Fibroblast of lung (primary cell): ENCODE results near the gene BAZ2B. TPM values are rescaled to one million over a fixed set of nuclear protein-coding genes. Genes with fewer than 3 reads are reported as not detected.

Experiments used
- DNase-seq, 2 donors: peaks; one replicate each; pipeline versions ENCODE4 v3.0.0 to v3.0.0-alpha.2; 2010; ENCODE audit warnings: low read depth in 2 of 2
- H2AFZ ChIP-seq: 2 replicates; pipeline ENCODE4 v1.5.1; 2012; ENCODE audit warnings: low read length, control low read depth, inconsistent platforms
- H3K27ac ChIP-seq: 2 replicates; pipeline ENCODE4 v1.5.1; 2011; ENCODE audit warnings: low read length, control low read depth; ENCODE audit not compliant: insufficient read depth
- H3K27me3 ChIP-seq: 2 replicates; pipeline ENCODE4 v1.5.1; 2011; ENCODE audit warnings: mild to moderate bottlenecking, low read length; ENCODE audit not compliant: control insufficient read depth, insufficient read depth
- H3K36me3 ChIP-seq: 2 replicates; pipeline ENCODE4 v1.5.1; 2011; ENCODE audit warnings: low read length; ENCODE audit not compliant: control insufficient read depth, insufficient read depth
- H3K4me1 ChIP-seq: 2 replicates; pipeline ENCODE4 v1.5.1; 2011; ENCODE audit warnings: low read length; ENCODE audit not compliant: control insufficient read depth, insufficient read depth; ENCODE audit errors: extremely low read depth
- H3K4me2 ChIP-seq: 2 replicates; pipeline ENCODE4 v1.5.1; 2011; ENCODE audit warnings: low read length, control low read depth; ENCODE audit not compliant: insufficient read depth; ENCODE audit errors: extremely low read depth
- H3K4me3 ChIP-seq, 4 experiments: fragments of 200-600 bp in 1 of 4; sonication (generic) in 1 of 4; replicated peaks in 1 of 4; 2 replicates each; pipeline ENCODE4 v1.5.1; 2011 to 2016; ENCODE audit warnings: low read length in 4 of 4, low read depth in 3 of 4, mild to moderate bottlenecking in 3 of 4, control low read depth in 2 of 4, inconsistent platforms in 1 of 4, mixed read lengths in 1 of 4; ENCODE audit not compliant: insufficient read depth in 1 of 4; ENCODE audit errors: control extremely low read depth in 1 of 4
- H3K79me2 ChIP-seq: 2 replicates; pipeline ENCODE4 v1.5.1; 2012; ENCODE audit warnings: mild to moderate bottlenecking, low read length, inconsistent platforms; ENCODE audit not compliant: control insufficient read depth, insufficient read depth
- H3K9ac ChIP-seq: 2 replicates; pipeline ENCODE4 v1.5.1; 2011; ENCODE audit warnings: mild to moderate bottlenecking, low read length, control low read depth; ENCODE audit not compliant: insufficient read depth
- H3K9me3 ChIP-seq: 2 replicates; pipeline ENCODE4 v1.5.1; 2012; ENCODE audit warnings: low read depth, low read length; ENCODE audit not compliant: control insufficient read depth, insufficient read depth
- H4K20me1 ChIP-seq: 2 replicates; pipeline ENCODE4 v1.5.1; 2011; ENCODE audit warnings: low read length; ENCODE audit not compliant: control insufficient read depth, insufficient read depth; ENCODE audit errors: extremely low read depth
- EZH2 ChIP-seq: IDR thresholded peaks from 2 replicates; pipeline ENCODE4 v1.5.1; 2012; ENCODE audit warnings: low read length, control low read depth, mild to moderate bottlenecking; ENCODE audit errors: missing control alignments
- polyA plus RNA-seq, 2 donors: library from polyadenylated mRNA; depleted of rRNA in 1 of 2; stranded (reverse) in 1 of 2; unstranded in 1 of 2; fragments of >200 nt; gene quantifications; 2 replicates each; pipeline ENCODE4 v1.2.1, GENCODE V29; 2011 to 2012; ENCODE audit warnings: missing spikeins in 1 of 2
- total RNA-seq: library from RNA; depleted of rRNA; stranded (reverse); fragments of >200 nt; gene quantifications from 2 replicates; pipeline ENCODE4 v1.2.1, GENCODE V29; 2014
- TF ChIP-seq, protein P1 (sequence below), 2 donors: IDR thresholded peaks in 1 of 2; conservative IDR thresholded peaks in 1 of 2; 1 replicate in 1 of 2; 2 replicates in 1 of 2; pipeline ENCODE4 v1.5.1; 2011 to 2012; ENCODE audit warnings: low read length in 2 of 2, control low read depth in 1 of 2, inconsistent platforms in 1 of 2, low read depth in 1 of 2, mild to moderate bottlenecking in 1 of 2

BAZ2B gene
- total and polyA plus RNA-seq, 2 donors (not counting 1 experiment from before 2014, with no cell fraction given): 28.0 to 61.8 TPM

GRCh38 chr2:159585622-159586021 is 30.7 kb downstream of the BAZ2B start:
- Histone ChIP-seq H3K4me3 (no peak overlapping the region), H3K27me3 (no peaks in the 10 kb centered on the region), H3K27ac (no peak overlapping the region), H3K9me3 (no peaks in the 10 kb centered on the region), H3K36me3 (no peaks in the 10 kb centered on the region), H3K4me2 (no peak overlapping the region), H3K9ac (no peak overlapping the region), H4K20me1 (no peaks in the 10 kb centered on the region), H3K79me2 (no peaks in the 10 kb centered on the region), H2AFZ (no peak overlapping the region), H3K4me1 (no peaks in the 10 kb centered on the region)
- DNase-seq: no peak
- TF ChIP-seq, protein P1, sequence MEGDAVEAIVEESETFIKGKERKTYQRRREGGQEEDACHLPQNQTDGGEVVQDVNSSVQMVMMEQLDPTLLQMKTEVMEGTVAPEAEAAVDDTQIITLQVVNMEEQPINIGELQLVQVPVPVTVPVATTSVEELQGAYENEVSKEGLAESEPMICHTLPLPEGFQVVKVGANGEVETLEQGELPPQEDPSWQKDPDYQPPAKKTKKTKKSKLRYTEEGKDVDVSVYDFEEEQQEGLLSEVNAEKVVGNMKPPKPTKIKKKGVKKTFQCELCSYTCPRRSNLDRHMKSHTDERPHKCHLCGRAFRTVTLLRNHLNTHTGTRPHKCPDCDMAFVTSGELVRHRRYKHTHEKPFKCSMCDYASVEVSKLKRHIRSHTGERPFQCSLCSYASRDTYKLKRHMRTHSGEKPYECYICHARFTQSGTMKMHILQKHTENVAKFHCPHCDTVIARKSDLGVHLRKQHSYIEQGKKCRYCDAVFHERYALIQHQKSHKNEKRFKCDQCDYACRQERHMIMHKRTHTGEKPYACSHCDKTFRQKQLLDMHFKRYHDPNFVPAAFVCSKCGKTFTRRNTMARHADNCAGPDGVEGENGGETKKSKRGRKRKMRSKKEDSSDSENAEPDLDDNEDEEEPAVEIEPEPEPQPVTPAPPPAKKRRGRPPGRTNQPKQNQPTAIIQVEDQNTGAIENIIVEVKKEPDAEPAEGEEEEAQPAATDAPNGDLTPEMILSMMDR (conservative IDR thresholded peaks at IDR 0.05 in 1 of 2, IDR thresholded peaks at IDR 0.05 in 1 of 2; ENCODE audit: low read depth in 1 of 2, low read length in 2 of 2): no peak
- no peak for TF ChIP-seq EZH2

- H3K4me1 ChIP-seq: no peaks in the 10 kb centered on the region
- no peak overlapping the region for H3K9ac ChIP-seq
- H2AFZ ChIP-seq: no peak overlapping the region
- no peaks in the 10 kb centered on the region for H3K9me3 ChIP-seq
- H3K36me3 ChIP-seq: no peaks in the 10 kb centered on the region
- no peaks in the 10 kb centered on the region for H3K27me3 ChIP-seq
- TF ChIP-seq EZH2: no peak
- TF ChIP-seq, protein P1 (conservative IDR thresholded peaks at IDR 0.05 in 1 of 2, IDR thresholded peaks at IDR 0.05 in 1 of 2; ENCODE audit: low read depth in 1 of 2, low read length in 2 of 2): no peak
- H3K4me2 ChIP-seq: no peak overlapping the region
- H3K27ac ChIP-seq: no peak overlapping the region
- no peak overlapping the region for H3K4me3 ChIP-seq
- H4K20me1 ChIP-seq: no peaks in the 10 kb centered on the region
- no peak for DNase-seq
- no peaks in the 10 kb centered on the region for H3K79me2 ChIP-seq
Observed at GRCh38 chr2:159584796-159585195, 31.6 kb downstream of the BAZ2B start.

DNA sequence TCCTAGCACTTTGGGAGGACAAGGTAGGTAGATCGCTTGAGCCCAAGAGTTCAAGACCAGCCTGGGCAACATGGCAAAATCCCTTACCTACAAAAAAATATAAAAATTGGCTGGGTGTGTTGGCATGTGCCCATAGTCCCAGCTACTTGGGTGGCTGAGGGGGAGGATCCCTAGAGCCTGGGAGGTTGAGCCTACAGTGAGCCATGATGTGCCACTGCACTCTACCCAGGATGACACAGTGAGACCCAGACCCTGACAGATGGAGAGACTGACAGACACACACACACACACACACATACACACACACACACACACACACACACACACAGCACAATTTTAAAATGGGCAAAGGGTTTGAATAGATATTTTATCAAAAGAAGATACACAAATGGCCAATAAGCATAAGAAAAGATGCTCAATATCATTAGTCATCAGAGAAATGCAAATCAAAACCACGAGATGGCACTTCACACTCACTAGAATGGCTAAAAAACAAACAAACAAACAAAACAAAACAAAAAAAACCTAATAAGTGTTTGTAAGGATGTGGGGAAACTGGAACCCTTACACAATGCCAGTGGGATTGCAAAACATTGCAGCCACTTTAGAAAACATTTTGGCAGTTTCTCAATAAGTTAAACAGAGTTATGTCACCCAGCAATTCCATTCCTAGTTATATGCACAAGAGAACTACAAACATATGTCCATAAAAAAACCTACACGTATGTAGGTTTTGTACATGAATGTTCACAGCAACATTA is 42.3 kb downstream of the BAZ2B start:
- Histone ChIP-seq H3K9ac (no peak overlapping the region), H3K36me3 (no peaks in the 10 kb centered on the region), H3K4me3 (no peak overlapping the region), H3K27ac (no peak overlapping the region), H2AFZ (no peak overlapping the region), H3K9me3 (no peaks in the 10 kb centered on the region), H3K4me2 (no peak overlapping the region), H3K4me1 (no peaks in the 10 kb centered on the region), H3K79me2 (no peaks in the 10 kb centered on the region), H3K27me3 (no peaks in the 10 kb centered on the region), H4K20me1 (no peaks in the 10 kb centered on the region)
- no peak for TF ChIP-seq EZH2
- TF ChIP-seq, protein P1 (conservative IDR thresholded peaks at IDR 0.05 in 1 of 2, IDR thresholded peaks at IDR 0.05 in 1 of 2; ENCODE audit: low read depth in 1 of 2, low read length in 2 of 2): no peak
- peak; percentile 18 to 77 for DNase-seq
